Measurements from ENCODE around the gene TMC7. TPM values are rescaled to one million over a fixed set of nuclear protein-coding genes. Genes with fewer than 3 reads are reported as not detected.

Gene TMC7
- total RNA-seq, 1 donor from 2014 or later = 10.0 TPM

DNA sequence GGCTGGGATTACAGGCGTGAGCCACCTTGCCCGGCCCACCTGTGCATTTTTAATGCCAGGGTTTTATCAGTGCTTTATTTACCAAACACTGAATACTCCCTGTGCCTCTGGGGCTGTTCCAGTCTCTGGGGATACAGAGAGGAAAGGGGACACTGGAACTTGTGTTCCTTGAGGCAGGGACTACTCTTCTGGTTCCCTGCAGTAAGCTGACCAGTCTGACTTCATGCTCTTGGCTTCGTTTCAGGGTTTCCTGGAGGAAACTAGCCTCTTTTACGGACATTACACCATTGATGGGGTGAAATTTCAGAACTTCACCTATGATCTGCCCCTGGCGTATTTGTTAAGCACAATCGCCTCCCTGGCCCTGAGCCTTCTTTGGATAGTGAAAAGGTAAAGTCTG is 46.2 kb downstream of the TMC7 start:
- Histone ChIP-seq H3K27me3 (no peaks in the 10 kb centered on the region), H3K27ac (no peak overlapping the region), H3K4me1 (no peaks in the 10 kb centered on the region), H3K9me3 (no peaks in the 10 kb centered on the region), H3K4me3 (no peak overlapping the region), H3K36me3 (no peaks in the 10 kb centered on the region)
- TF ChIP-seq CTCF (IDR thresholded peaks at IDR 0.05) = no peak
- no peak for DNase-seq (ENCODE audit: low spot score in 2 of 2)
- intact Hi-C loops (cut with DNase I) = no loop called here

DNA sequence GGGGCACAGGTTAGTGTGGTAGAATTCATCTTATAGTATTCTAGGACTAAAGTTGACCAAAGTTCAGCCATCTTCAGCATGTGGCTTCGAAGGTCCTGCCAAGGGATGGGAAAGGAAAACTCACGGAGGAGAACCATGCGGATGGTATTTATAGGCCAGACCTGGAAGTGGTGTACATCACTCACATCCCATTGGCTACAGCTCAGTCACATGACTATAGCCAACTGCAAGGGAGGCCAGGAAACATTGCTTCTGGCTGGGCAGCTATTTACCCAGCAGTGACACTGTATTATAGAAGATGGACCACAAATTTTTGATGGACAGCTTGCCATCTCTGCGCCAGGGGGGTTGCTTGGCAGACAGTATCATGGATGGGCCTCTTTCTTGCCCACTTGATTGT is 48.0 kb downstream of the TMC7 start:
- Histone ChIP-seq H3K27ac (no peak overlapping the region), H3K36me3 (no peaks in the 10 kb centered on the region), H3K4me1 (no peaks in the 10 kb centered on the region), H3K9me3 (no peaks in the 10 kb centered on the region), H3K4me3 (no peak overlapping the region), H3K27me3 (no peaks in the 10 kb centered on the region)
- no peak for TF ChIP-seq CTCF (IDR thresholded peaks at IDR 0.05)
- no peak for DNase-seq (ENCODE audit: low spot score in 2 of 2)
- intact Hi-C loops (cut with DNase I) = no loop called here

GRCh38 chr16:19033761-19034160 is 50.0 kb downstream of the TMC7 start:
- no peak overlapping the region for H3K27ac ChIP-seq
- no peaks in the 10 kb centered on the region for H3K36me3 ChIP-seq
- no peaks in the 10 kb centered on the region for H3K9me3 ChIP-seq
- intact Hi-C loops (cut with DNase I) = no loop called here
- no peak for TF ChIP-seq CTCF (IDR thresholded peaks at IDR 0.05)
- no peak for DNase-seq (ENCODE audit: low spot score in 2 of 2)
- H3K4me3 ChIP-seq = no peak overlapping the region
- H3K4me1 ChIP-seq = no peaks in the 10 kb centered on the region
- H3K27me3 ChIP-seq = no peaks in the 10 kb centered on the region

DNA sequence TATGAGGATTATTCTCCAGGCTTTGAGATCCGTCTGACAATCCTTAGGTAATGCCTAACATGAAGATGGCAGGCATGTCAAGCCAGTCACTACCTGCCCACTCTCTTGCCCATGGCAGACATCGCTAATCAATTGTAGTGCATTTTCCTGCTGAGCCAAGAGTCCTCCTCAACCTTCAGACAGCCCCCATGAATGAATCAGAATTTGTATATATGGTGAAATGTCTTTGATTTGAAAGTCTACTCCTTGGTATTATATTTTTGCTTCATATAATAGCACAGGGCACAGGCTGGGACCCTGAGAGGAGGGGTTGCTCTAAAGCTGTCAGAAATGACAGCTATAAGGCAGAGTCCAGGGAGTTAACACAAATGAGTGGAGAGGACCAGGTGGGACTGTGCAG is 56.7 kb downstream of the TMC7 start:
- no peak for TF ChIP-seq CTCF (IDR thresholded peaks at IDR 0.05)
- no peak for DNase-seq (ENCODE audit: low spot score in 2 of 2)
- no peaks in the 10 kb centered on the region for H3K27me3 ChIP-seq
- intact Hi-C loops (cut with DNase I) = no loop called here
- H3K36me3 ChIP-seq = no peaks in the 10 kb centered on the region
- no peak overlapping the region for H3K4me3 ChIP-seq
- H3K4me1 ChIP-seq = no peaks in the 10 kb centered on the region
- no peaks in the 10 kb centered on the region for H3K9me3 ChIP-seq
- H3K27ac ChIP-seq = no peak overlapping the region

GRCh38 chr16:19044769-19045168 is 61.0 kb downstream of the TMC7 start:
- H3K27ac ChIP-seq = no peak overlapping the region
- intact Hi-C loops (cut with DNase I) = no loop called here
- H3K27me3 ChIP-seq = no peaks in the 10 kb centered on the region
- H3K9me3 ChIP-seq = no peaks in the 10 kb centered on the region
- no peak for TF ChIP-seq CTCF (IDR thresholded peaks at IDR 0.05)
- H3K4me3 ChIP-seq = no peak overlapping the region
- H3K36me3 ChIP-seq = no peaks in the 10 kb centered on the region
- no peaks in the 10 kb centered on the region for H3K4me1 ChIP-seq
- no peak for DNase-seq (ENCODE audit: low spot score in 2 of 2)

DNA sequence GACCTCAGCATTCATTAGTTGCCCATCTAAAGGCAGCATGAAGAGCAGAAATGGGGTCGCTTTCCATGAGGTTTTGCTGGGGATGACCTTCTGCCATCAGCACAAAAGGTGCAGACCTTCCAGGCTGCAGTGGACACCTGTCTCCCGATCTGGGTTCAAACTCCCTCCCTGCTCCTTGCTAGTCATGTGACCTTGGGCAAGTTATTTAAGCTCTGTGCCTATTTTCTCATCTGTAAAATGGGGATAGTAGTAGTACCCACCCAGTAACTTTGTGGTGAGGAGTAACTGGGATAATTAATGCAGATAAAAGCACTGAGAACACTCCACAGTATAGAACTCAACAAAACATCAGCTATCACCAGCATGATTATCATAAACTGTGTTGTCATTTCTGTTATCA is 62.3 kb downstream of the TMC7 start:
- no peak overlapping the region for H3K4me3 ChIP-seq
- DNase-seq (ENCODE audit: low spot score in 2 of 2) = no peak
- H3K27ac ChIP-seq = no peak overlapping the region
- H3K9me3 ChIP-seq = no peaks in the 10 kb centered on the region
- no peak for TF ChIP-seq CTCF (IDR thresholded peaks at IDR 0.05)
- H3K36me3 ChIP-seq = no peaks in the 10 kb centered on the region
- H3K27me3 ChIP-seq = no peaks in the 10 kb centered on the region
- intact Hi-C loops (cut with DNase I) = no loop called here
- H3K4me1 ChIP-seq = no peaks in the 10 kb centered on the region

Measured in ascending aorta (tissue), 2 donors.